ENCODE results near the gene SLC46A2.

Gene SLC46A2

DNA sequence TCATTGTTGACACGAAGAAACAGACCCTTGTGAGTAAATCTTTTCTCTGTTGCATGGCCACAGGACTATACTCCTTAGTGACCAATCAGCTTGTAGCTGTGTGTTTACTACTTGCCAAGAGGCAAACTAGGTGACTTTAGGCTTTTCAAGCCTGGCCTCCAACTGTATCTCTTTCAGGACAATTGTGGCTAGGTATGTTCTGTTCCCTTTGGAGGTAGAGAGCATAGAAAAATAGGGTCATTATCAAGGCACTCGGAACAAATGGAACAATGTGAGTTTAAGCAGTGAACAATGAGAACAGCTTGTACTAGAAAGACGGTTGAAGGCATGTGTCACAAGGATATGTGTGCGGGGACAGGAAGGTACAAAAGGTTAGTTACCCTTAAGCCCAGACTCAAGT lies 48.1 kb downstream of the SLC46A2 start:
- H3K4me3 ChIP-seq (ENCODE audit: low read depth, low read length): no peak overlapping the region
- no peak for DNase-seq (ENCODE audit: low read depth)
- in situ Hi-C loops (cut with HindIII; ENCODE audit: low sequenced_read_pairs): no loop called here
- no peak for TF ChIP-seq CTCF (IDR thresholded peaks at IDR 0.05; ENCODE audit: low read depth, low read length, missing control alignments)

DNA sequence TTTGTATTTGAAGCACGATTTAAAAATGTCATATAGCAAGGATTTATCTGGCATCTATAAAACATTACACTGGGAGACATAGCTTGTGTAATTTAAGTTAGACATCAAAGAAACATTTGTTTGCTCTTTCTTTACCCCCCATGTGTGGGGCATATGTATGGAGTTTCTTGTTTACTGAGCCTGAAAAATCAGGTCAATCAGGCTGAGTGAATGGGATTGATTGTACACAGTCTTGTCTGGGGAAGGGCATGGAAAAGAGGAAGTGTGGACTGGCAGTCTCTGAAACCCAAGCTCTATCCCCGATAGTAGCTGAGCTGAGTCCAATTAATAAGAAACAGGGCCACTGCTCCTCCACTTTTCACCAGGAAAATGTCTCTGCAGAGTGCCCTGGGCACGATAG lies 49.4 kb downstream of the SLC46A2 start:
- no peak for TF ChIP-seq CTCF (IDR thresholded peaks at IDR 0.05; ENCODE audit: low read depth, low read length, missing control alignments)

GRCh38 chr9:112839331-112839730 lies 51.3 kb downstream of the SLC46A2 start:
- in situ Hi-C loops (cut with HindIII; ENCODE audit: low sequenced_read_pairs): no loop called here
- TF ChIP-seq CTCF (IDR thresholded peaks at IDR 0.05; ENCODE audit: low read depth, low read length, missing control alignments): no peak
- no peak overlapping the region for H3K4me3 ChIP-seq (ENCODE audit: low read depth, low read length)
- no peak for DNase-seq (ENCODE audit: low read depth)

More for the DNA sequence above, 49.4 kb downstream of the SLC46A2 start:
- H3K4me3 ChIP-seq (ENCODE audit: low read depth, low read length): no peak overlapping the region
- no peak for DNase-seq (ENCODE audit: low read depth)
- in situ Hi-C loops (cut with HindIII; ENCODE audit: low sequenced_read_pairs): no loop called here

- H3K4me3 ChIP-seq (ENCODE audit: low read depth, low read length): no peak overlapping the region
- DNase-seq (ENCODE audit: low read depth): no peak
- TF ChIP-seq CTCF (IDR thresholded peaks at IDR 0.05; ENCODE audit: low read depth, low read length, missing control alignments): no peak
- in situ Hi-C loops (cut with HindIII; ENCODE audit: low sequenced_read_pairs): no loop called here
These were observed 52.3 kb downstream of the SLC46A2 start for GRCh38 chr9:112838342-112838741.

- in situ Hi-C loops (cut with HindIII; ENCODE audit: low sequenced_read_pairs): no loop called here
- H3K4me3 ChIP-seq (ENCODE audit: low read depth, low read length): no peak overlapping the region
- no peak for DNase-seq (ENCODE audit: low read depth)
- TF ChIP-seq CTCF (IDR thresholded peaks at IDR 0.05; ENCODE audit: low read depth, low read length, missing control alignments): no peak
These were observed 54.3 kb downstream of the SLC46A2 start for GRCh38 chr9:112836394-112836793.

GRCh38 chr9:112833081-112833480 lies 57.6 kb downstream of the SLC46A2 start:
- no peak for DNase-seq (ENCODE audit: low read depth)
- no peak overlapping the region for H3K4me3 ChIP-seq (ENCODE audit: low read depth, low read length)
- in situ Hi-C loops (cut with HindIII; ENCODE audit: low sequenced_read_pairs): no loop called here
- TF ChIP-seq CTCF (IDR thresholded peaks at IDR 0.05; ENCODE audit: low read depth, low read length, missing control alignments): no peak

DNA sequence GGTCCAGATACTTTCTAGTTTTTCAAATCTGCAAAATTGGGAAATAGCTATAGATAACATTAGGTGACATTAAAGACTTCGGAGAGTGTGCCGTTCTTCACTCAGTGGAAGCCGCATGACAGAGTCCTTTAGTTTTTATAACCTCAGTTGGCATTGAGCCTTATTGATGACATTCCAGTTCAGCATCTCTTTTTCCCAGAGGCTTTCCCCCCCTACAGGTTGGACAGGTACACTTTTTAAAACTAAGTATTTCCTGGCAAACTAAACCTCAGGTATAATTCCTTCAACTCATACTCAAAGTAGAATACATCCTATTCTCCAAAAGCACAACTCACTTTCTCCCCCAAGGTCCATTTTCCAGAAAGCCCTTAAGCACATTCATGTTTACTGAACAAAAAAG lies 58.7 kb downstream of the SLC46A2 start:
- in situ Hi-C loops (cut with HindIII; ENCODE audit: low sequenced_read_pairs): no loop called here
- no peak for DNase-seq (ENCODE audit: low read depth)
- TF ChIP-seq CTCF (IDR thresholded peaks at IDR 0.05; ENCODE audit: low read depth, low read length, missing control alignments): no peak
- no peak overlapping the region for H3K4me3 ChIP-seq (ENCODE audit: low read depth, low read length)
